Tibial artery (tissue), 4 donors: ENCODE measurements around the gene SYT7.

Experiments
- DNase-seq, 2 donors: peaks; one replicate each; pipeline ENCODE4 v3.0.0-alpha.2; 2019
- H3K27ac ChIP-seq, 2 donors: fragments of 200-600 bp; sonication (generic) in 1 of 2; 1 replicate in 1 of 2; 2 replicates in 1 of 2; pipeline ENCODE4 v1.5.1; 2018 to 2019; ENCODE audit warnings: mild to moderate bottlenecking in 1 of 2
- H3K27me3 ChIP-seq, 2 donors: fragments of 200-600 bp; sonication (generic) in 1 of 2; one replicate each; pipeline versions ENCODE4 v1.5.1 to v1.6.0; 2016 to 2019
- H3K36me3 ChIP-seq, 3 donors: fragments of 200-600 bp; sonication (generic) in 2 of 3; one replicate each; pipeline ENCODE4 v1.5.1; 2016 to 2019; ENCODE audit warnings: mild to moderate bottlenecking in 2 of 3
- H3K4me1 ChIP-seq, 4 donors: fragments of 200-600 bp; sonication (generic) in 2 of 4; 1 replicate in 3 of 4; 2 replicates in 1 of 4; pipeline ENCODE4 v1.5.1; 2016 to 2019
- H3K4me3 ChIP-seq, 2 donors: fragments of 200-600 bp; sonication (generic) in 1 of 2; 1 replicate in 1 of 2; 2 replicates in 1 of 2; pipeline ENCODE4 v1.5.1; 2018 to 2019; ENCODE audit warnings: mild to moderate bottlenecking in 2 of 2
- H3K9me3 ChIP-seq, 3 donors: fragments of 200-600 bp; sonication (generic) in 1 of 3; one replicate each; pipeline ENCODE4 v1.5.1; 2016 to 2019
- intact Hi-C: fragments of 100-400 bp; cut with DNase I; formaldehyde crosslinking; loops from one replicate; pipeline ENCODE4 v1.15.0; 2023; ENCODE audit warnings: low total_unique reads
- TF ChIP-seq, protein P1 (sequence below), 2 experiments: fragments of 200-600 bp in 1 of 2; fragments of 450-650 bp in 1 of 2; IDR thresholded peaks; one replicate each; pipeline ENCODE4 v1.5.1; 2017 to 2019; ENCODE audit warnings: antibody characterized with exemption in 2 of 2, mild to moderate bottlenecking in 1 of 2, moderate library complexity in 1 of 2

Gene SYT7

DNA sequence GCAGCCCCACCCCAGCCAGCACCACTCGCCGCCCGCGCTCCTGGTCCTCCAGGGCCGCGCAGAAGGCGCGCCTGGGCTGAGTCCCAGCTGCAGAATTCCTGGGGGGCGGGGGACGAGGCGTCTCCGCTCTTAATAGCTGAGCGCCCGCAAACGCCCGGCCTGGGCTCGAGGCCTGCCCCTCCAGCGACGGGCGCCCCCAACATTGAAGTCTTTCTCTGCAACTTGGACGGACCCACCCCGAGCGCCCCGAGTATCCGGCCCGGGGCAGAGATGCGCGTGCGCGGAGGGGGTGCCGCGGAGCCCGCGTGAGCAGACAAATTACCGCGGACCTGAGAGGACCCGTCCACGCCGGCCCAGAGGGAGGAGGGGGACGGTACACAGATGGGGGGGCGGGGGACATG is 6.7 kb upstream of the SYT7 start:
- H3K27me3 ChIP-seq: peaks cover 0 to 34% of the 10 kb centered on the region in 2 donors
- peaks cover 0 to 22% (median 17%) of the 10 kb centered on the region in 4 donors for H3K4me1 ChIP-seq
- no peak overlapping the region for H3K27ac ChIP-seq
- H3K9me3 ChIP-seq: no peaks in the 10 kb centered on the region
- peak overlapping the region; percentile 47 to 57 for H3K4me3 ChIP-seq
- intact Hi-C loops: no loop called here
- TF ChIP-seq, protein P1, sequence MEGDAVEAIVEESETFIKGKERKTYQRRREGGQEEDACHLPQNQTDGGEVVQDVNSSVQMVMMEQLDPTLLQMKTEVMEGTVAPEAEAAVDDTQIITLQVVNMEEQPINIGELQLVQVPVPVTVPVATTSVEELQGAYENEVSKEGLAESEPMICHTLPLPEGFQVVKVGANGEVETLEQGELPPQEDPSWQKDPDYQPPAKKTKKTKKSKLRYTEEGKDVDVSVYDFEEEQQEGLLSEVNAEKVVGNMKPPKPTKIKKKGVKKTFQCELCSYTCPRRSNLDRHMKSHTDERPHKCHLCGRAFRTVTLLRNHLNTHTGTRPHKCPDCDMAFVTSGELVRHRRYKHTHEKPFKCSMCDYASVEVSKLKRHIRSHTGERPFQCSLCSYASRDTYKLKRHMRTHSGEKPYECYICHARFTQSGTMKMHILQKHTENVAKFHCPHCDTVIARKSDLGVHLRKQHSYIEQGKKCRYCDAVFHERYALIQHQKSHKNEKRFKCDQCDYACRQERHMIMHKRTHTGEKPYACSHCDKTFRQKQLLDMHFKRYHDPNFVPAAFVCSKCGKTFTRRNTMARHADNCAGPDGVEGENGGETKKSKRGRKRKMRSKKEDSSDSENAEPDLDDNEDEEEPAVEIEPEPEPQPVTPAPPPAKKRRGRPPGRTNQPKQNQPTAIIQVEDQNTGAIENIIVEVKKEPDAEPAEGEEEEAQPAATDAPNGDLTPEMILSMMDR (IDR thresholded peaks at IDR 0.05): no peak
- no peaks in the 10 kb centered on the region for H3K36me3 ChIP-seq
- DNase-seq: no peak

DNA sequence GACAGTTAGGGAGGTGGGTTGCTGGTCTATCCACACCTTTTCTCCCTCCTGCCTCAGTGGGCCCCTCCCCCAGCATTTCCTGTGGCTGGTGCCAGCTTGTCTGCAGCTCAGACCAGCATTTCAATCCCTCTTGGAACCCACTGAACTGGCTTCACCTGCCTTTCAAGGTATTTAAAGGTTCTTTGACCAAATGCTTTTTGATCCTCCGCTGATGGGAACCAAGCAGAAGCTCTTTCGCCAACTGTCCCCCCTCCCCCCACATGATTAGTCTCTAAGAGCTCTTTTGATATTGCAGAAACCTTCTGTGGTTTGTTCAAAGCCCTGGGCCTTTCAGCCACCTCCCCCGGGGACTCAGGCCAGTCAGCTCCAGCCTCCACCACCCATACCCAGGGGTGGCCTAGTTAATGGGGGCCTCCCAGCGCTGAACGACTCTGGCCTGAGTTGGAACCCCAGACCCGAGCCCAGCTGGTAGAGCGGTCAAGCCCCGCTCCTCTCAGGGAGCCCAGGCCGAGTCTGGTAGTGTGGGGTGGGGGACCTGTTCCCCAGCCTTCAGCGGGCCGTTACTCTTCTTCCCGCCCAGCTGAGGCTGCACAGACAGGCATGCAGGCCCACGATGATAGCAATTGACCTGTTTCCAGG is 6.0 kb upstream of the SYT7 start:
- H3K27me3 ChIP-seq: peaks cover 0 to 40% of the 10 kb centered on the region in 2 donors
- H3K36me3 ChIP-seq: no peaks in the 10 kb centered on the region
- H3K4me3 ChIP-seq: peak overlapping the region; percentile 47 to 57
- H3K27ac ChIP-seq: no peak overlapping the region
- intact Hi-C loops: no loop called here
- H3K4me1 ChIP-seq: peaks cover 0 to 22% (median 17%) of the 10 kb centered on the region in 4 donors
- DNase-seq: no peak
- TF ChIP-seq, protein P1 (IDR thresholded peaks at IDR 0.05): no peak
- no peaks in the 10 kb centered on the region for H3K9me3 ChIP-seq

DNA sequence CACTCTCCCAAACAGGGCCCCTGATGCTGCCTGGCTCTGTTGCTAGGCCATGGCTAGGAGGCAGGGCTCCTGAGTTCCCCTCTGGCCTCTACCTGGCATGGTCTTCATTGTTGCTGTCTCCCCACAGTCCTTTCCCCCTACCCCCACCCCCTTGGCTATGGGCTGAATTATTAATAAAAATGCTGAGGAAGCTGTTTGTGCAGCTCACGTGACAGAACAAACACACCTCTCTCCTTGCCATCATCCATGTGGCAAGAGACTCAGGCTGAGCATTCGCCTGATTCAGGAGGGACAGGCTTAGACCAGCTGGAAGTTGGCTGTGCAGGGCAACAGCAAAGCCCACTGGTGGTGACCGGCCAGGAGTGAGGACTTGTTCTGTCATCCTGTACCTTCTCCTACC is 4.2 kb upstream of the SYT7 start:
- TF ChIP-seq, protein P1 (IDR thresholded peaks at IDR 0.05): no peak
- DNase-seq: no peak
- Histone ChIP-seq H3K4me1 (peaks cover 0 to 33% (median 23%) of the 10 kb centered on the region in 4 donors), H3K27ac (no peak overlapping the region), H3K27me3 (peaks cover 0 to 45% of the 10 kb centered on the region in 2 donors), H3K9me3 (no peaks in the 10 kb centered on the region), H3K4me3 (no peak overlapping the region), H3K36me3 (no peaks in the 10 kb centered on the region)
- intact Hi-C loops: no loop called here

DNA sequence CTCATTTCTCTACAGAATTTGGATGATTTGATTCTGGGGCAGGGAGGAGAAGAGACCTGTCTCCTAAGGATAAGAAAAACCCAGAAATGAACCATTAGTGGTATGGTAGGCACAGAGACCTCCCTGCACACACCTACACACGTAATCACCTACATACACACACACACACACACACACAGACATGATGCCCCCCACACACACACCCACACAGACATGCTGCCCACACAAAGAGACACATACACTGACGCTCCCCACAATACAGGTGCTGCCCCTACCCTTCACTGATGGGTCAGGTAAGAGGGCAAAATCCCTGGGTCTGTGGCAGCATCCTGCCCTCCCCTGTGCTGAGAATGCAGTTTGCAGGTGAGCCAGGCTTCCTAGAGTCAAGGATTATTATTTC is 1.1 kb upstream of the SYT7 start:
- no peak overlapping the region for H3K4me3 ChIP-seq
- intact Hi-C loops: no loop called here

DNA sequence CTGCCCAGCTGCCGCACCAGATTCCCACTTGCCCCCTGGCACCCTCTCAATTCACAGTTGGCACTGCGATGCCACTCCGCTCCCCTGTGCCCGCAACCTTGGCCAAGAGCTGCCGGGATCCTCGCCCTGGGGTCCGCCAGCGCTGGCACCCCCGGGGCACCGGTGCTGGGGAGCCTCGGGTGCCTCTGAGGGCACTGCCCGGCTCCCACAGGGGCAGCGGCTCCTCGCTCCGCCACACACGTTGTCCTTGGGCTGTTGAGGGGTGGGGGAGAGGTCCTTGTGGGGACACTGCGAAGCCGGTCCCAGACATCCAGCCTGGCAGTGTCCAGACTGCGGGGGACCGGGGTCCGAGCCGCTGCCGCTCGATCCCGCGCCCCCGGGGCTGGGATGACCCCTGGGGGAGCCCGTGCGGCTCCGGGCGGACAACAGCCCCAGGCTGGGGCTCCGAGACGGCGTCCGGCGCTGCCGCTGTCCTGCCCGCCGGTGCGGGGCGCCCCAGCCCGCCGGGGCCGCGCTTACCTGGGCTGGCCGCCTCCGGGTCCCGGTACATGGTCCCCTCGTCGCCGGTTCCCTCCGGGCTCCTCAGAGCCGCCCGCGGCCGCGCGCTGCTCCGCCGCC is 496 bp downstream of the SYT7 start:
- H3K4me3 ChIP-seq: peak overlapping the region; percentile 50 to 57
- H3K36me3 ChIP-seq: no peaks in the 10 kb centered on the region
- TF ChIP-seq, protein P1 (IDR thresholded peaks at IDR 0.05): no peak
- intact Hi-C loops: no loop called here
- peaks cover 0 to 19% (median 8%) of the 10 kb centered on the region in 4 donors for H3K4me1 ChIP-seq
- DNase-seq: no peak
- H3K27ac ChIP-seq: no peak overlapping the region
- H3K9me3 ChIP-seq: no peaks in the 10 kb centered on the region
- peaks cover 0 to 54% of the 10 kb centered on the region in 2 donors for H3K27me3 ChIP-seq

More for the DNA sequence above, 1.1 kb upstream of the SYT7 start:
- H3K27ac ChIP-seq: no peak overlapping the region
- no peaks in the 10 kb centered on the region for H3K9me3 ChIP-seq
- peaks cover 0 to 56% of the 10 kb centered on the region in 2 donors for H3K27me3 ChIP-seq
- H3K36me3 ChIP-seq: no peaks in the 10 kb centered on the region
- TF ChIP-seq, protein P1 (IDR thresholded peaks at IDR 0.05): no peak
- DNase-seq: no peak
- peaks cover 0 to 21% (median 8%) of the 10 kb centered on the region in 4 donors for H3K4me1 ChIP-seq
